ENCODE measurements around the gene GPR84. TPM values are rescaled to one million over a fixed set of nuclear protein-coding genes. Genes with fewer than 3 reads are reported as not detected.

GPR84 gene
- total RNA-seq, 3 donors from 2014 or later, result 0.60 to 1.7 TPM; not detected in 1

DNA sequence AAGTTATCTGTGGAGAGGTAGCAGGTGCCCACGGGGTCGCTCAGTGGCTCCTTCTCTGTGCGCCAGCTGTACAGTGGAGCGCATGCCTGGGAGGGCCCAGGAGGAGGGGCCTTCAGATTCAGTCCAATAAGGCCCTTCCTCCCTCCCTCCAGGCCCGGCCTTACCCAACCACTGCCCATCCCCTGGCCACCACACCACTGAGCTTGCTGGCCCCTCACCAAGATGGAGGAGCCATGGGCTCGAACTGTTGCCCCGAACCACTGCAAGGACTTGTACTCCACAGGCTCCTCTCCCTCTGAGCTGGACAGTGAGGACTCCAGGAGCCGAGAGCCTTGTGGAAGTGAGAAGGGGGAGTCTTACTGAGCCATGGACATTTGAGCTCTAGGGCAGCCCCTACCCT lies 45.0 kb upstream of the GPR84 start:
- H3K4me1 ChIP-seq (ENCODE audit: low read depth), result no peaks in the 10 kb centered on the region
- TF ChIP-seq, protein P1, sequence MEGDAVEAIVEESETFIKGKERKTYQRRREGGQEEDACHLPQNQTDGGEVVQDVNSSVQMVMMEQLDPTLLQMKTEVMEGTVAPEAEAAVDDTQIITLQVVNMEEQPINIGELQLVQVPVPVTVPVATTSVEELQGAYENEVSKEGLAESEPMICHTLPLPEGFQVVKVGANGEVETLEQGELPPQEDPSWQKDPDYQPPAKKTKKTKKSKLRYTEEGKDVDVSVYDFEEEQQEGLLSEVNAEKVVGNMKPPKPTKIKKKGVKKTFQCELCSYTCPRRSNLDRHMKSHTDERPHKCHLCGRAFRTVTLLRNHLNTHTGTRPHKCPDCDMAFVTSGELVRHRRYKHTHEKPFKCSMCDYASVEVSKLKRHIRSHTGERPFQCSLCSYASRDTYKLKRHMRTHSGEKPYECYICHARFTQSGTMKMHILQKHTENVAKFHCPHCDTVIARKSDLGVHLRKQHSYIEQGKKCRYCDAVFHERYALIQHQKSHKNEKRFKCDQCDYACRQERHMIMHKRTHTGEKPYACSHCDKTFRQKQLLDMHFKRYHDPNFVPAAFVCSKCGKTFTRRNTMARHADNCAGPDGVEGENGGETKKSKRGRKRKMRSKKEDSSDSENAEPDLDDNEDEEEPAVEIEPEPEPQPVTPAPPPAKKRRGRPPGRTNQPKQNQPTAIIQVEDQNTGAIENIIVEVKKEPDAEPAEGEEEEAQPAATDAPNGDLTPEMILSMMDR (IDR thresholded peaks at IDR 0.05), result no peak
- H3K36me3 ChIP-seq (ENCODE audit: low read depth), result no peaks in the 10 kb centered on the region
- H3K4me3 ChIP-seq, result no peak overlapping the region
- no peaks in the 10 kb centered on the region for H3K9me3 ChIP-seq
- DNase-seq, result no peak
- no peak for ATAC-seq
- intact Hi-C loops (cut with DNase I, micrococcal nuclease), result no loop called here

DNA sequence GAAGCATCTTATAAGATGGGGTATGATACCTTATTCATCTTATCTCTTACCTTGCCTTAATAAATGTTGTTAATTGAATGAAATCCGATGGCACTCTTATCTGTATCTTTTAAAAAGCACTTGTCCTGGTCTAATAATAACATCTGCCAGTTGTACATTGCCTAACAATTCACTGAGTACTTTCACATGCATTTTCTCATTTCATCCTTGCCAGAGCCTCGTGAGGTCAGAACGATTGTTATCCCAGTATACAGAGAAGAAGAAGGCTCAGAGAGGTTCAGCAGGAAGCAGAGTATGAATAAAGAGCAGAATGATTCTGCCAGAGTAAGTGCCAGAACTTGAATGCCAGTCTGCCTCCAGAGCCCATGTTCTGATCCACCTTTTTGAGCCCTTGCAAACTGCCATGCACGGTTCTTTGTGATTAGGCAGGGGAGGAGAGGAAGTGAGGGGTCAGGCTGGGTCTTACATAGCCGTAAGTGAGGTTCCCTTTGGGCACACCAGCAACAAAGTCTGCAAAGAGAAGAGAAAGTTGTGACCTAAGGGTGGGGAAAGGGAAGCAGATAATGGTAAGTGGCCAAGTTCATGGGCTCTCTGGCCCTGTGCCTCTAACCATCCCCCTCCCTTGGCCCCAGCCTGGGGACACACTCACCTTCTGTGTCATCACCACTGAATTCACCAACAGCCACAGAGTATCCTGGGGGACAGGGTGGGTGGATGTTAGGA lies 43.1 kb upstream of the GPR84 start:
- no peaks in the 10 kb centered on the region for H3K9me3 ChIP-seq
- TF ChIP-seq, protein P1 (IDR thresholded peaks at IDR 0.05), result no peak
- H3K4me1 ChIP-seq (ENCODE audit: low read depth), result no peaks in the 10 kb centered on the region
- no peak overlapping the region for H3K4me3 ChIP-seq
- ATAC-seq (no peak), DNase-seq (no peak)
- no peaks in the 10 kb centered on the region for H3K36me3 ChIP-seq (ENCODE audit: low read depth)
- intact Hi-C loops (cut with DNase I, micrococcal nuclease), result no loop called here

GRCh38 chr12:54405573-54405972 lies 41.3 kb upstream of the GPR84 start:
- Histone ChIP-seq H3K4me1 (ENCODE audit: low read depth) (no peaks in the 10 kb centered on the region), H3K4me3 (no peak overlapping the region), H3K9me3 (no peaks in the 10 kb centered on the region), H3K36me3 (ENCODE audit: low read depth) (no peaks in the 10 kb centered on the region)
- ATAC-seq (no peak), DNase-seq (no peak)
- intact Hi-C loops (cut with DNase I, micrococcal nuclease), result no loop called here
- TF ChIP-seq, protein P1 (IDR thresholded peaks at IDR 0.05), result no peak

- H3K4me1 ChIP-seq (ENCODE audit: low read depth), result no peaks in the 10 kb centered on the region
- H3K36me3 ChIP-seq (ENCODE audit: low read depth), result no peaks in the 10 kb centered on the region
Measured at GRCh38 chr12:54405106-54405505, 40.8 kb upstream of the GPR84 start.

GRCh38 chr12:54404061-54405004 lies 40.0 kb upstream of the GPR84 start:
- TF ChIP-seq, protein P1 (IDR thresholded peaks at IDR 0.05), result peak; percentile 89
- DNase-seq, result peak in 1 of 3 donors; percentile 78
- Histone ChIP-seq H3K4me3 (no peak overlapping the region), H3K36me3 (ENCODE audit: low read depth) (no peaks in the 10 kb centered on the region), H3K9me3 (no peaks in the 10 kb centered on the region), H3K4me1 (ENCODE audit: low read depth) (no peaks in the 10 kb centered on the region)
- ATAC-seq, result peak; percentile 58
- intact Hi-C loops (cut with DNase I, micrococcal nuclease), result loop anchor here in 1 of 2 donors (5.0 kb wide), 1 partner anchor 33 kb away; no protein-coding TSS in a partner anchor

More at GRCh38 chr12:54405106-54405505, 40.8 kb upstream of the GPR84 start:
- TF ChIP-seq, protein P1 (IDR thresholded peaks at IDR 0.05), result no peak
- intact Hi-C loops (cut with DNase I, micrococcal nuclease), result no loop called here
- ATAC-seq (no peak), DNase-seq (no peak)
- H3K4me3 ChIP-seq, result no peak overlapping the region
- no peaks in the 10 kb centered on the region for H3K9me3 ChIP-seq

Data from mucosa of descending colon (tissue), 3 donors.